ENCODE data around the gene IFRD1.
"Not testable (repeated sequence)": the region's sequence is repeated elsewhere in the genome, so short reads cannot be mapped to it uniquely, and the experiment has no call there.

Gene IFRD1

GRCh38 chr7:112511451-112512202 is 61.4 kb downstream of the IFRD1 start:
- Histone ChIP-seq H3K9me3 (ENCODE audit: insufficient read depth, low read length) (no peaks in the 10 kb centered on the region), H3K36me3 (replicated peaks; ENCODE audit: low read depth, low read length) (no peaks in the 10 kb centered on the region), H3K9ac (ENCODE audit: low read length) (no peak overlapping the region), H3K4me1 (ENCODE audit: low read length) (peaks cover 11% of the 10 kb centered on the region), H3K79me2 (ENCODE audit: low read length) (no peaks in the 10 kb centered on the region), H3K27ac (ENCODE audit: low read length) (no peak overlapping the region), H3K4me3 (ENCODE audit: low read length) (no peak overlapping the region), H3K4me2 (ENCODE audit: low read length) (no peak overlapping the region), H3K27me3 (ENCODE audit: low read depth, low read length) (no peaks in the 10 kb centered on the region), H4K20me1 (ENCODE audit: insufficient read depth, low read length) (no peaks in the 10 kb centered on the region), H2AFZ (ENCODE audit: low read depth, low read length) (no peak overlapping the region)
- no peak for TF ChIP-seq EZH2phosphoT487 (IDR thresholded peaks at IDR 0.05; ENCODE audit: low read depth)
- no peak for TF ChIP-seq CTCF (IDR thresholded peaks at IDR 0.05; ENCODE audit: low read depth, low read length)

- no peak overlapping the region for H2AFZ ChIP-seq (ENCODE audit: low read depth, low read length)
- H3K4me3 ChIP-seq (ENCODE audit: low read length): no peak overlapping the region
- no peaks in the 10 kb centered on the region for H4K20me1 ChIP-seq (ENCODE audit: insufficient read depth, low read length)
- H3K27me3 ChIP-seq (ENCODE audit: low read depth, low read length): peaks cover 5% of the 10 kb centered on the region; the same call in 1 of the 2 replicates
- H3K9ac ChIP-seq (ENCODE audit: low read length): no peak overlapping the region
- TF ChIP-seq CTCF (IDR thresholded peaks at IDR 0.05; ENCODE audit: low read depth, low read length) (no peak), EZH2phosphoT487 (IDR thresholded peaks at IDR 0.05; ENCODE audit: low read depth) (no peak)
- H3K9me3 ChIP-seq (ENCODE audit: insufficient read depth, low read length): no peaks in the 10 kb centered on the region
- no peak overlapping the region for H3K27ac ChIP-seq (ENCODE audit: low read length)
- no peaks in the 10 kb centered on the region for H3K79me2 ChIP-seq (ENCODE audit: low read length)
- H3K36me3 ChIP-seq (replicated peaks; ENCODE audit: low read depth, low read length): no peaks in the 10 kb centered on the region
- H3K4me1 ChIP-seq (ENCODE audit: low read length): peaks cover 11% of the 10 kb centered on the region
- H3K4me2 ChIP-seq (ENCODE audit: low read length): no peak overlapping the region
These were observed 62.4 kb downstream of the IFRD1 start for GRCh38 chr7:112512451-112513210.

GRCh38 chr7:112515989-112516388 is 65.7 kb downstream of the IFRD1 start:
- no peak overlapping the region for H3K9ac ChIP-seq (ENCODE audit: low read length)
- H3K4me2 ChIP-seq (ENCODE audit: low read length): no peak overlapping the region
- H3K4me1 ChIP-seq (ENCODE audit: low read length): no peaks in the 10 kb centered on the region
- H3K9me3 ChIP-seq (ENCODE audit: insufficient read depth, low read length): no peaks in the 10 kb centered on the region
- no peak overlapping the region for H3K4me3 ChIP-seq (ENCODE audit: low read length)
- TF ChIP-seq CTCF (IDR thresholded peaks at IDR 0.05; ENCODE audit: low read depth, low read length): no peak
- no peak for TF ChIP-seq EZH2phosphoT487 (IDR thresholded peaks at IDR 0.05; ENCODE audit: low read depth)
- peaks cover 13% of the 10 kb centered on the region; the same call in 1 of the 2 replicates for H3K27me3 ChIP-seq (ENCODE audit: low read depth, low read length)
- no peak overlapping the region for H2AFZ ChIP-seq (ENCODE audit: low read depth, low read length)
- no peak overlapping the region for H3K27ac ChIP-seq (ENCODE audit: low read length)
- H3K36me3 ChIP-seq (replicated peaks; ENCODE audit: low read depth, low read length): no peaks in the 10 kb centered on the region
- H3K79me2 ChIP-seq (ENCODE audit: low read length): no peaks in the 10 kb centered on the region
- no peaks in the 10 kb centered on the region for H4K20me1 ChIP-seq (ENCODE audit: insufficient read depth, low read length)

- peaks cover 13% of the 10 kb centered on the region; the same call in 1 of the 2 replicates for H3K27me3 ChIP-seq (ENCODE audit: low read depth, low read length)
- not testable (repeated sequence) for H3K9ac ChIP-seq (ENCODE audit: low read length); H3K36me3 ChIP-seq (replicated peaks; ENCODE audit: low read depth, low read length); H2AFZ ChIP-seq (ENCODE audit: low read depth, low read length); H3K4me3 ChIP-seq (ENCODE audit: low read length); H3K79me2 ChIP-seq (ENCODE audit: low read length); H3K9me3 ChIP-seq (ENCODE audit: insufficient read depth, low read length); H4K20me1 ChIP-seq (ENCODE audit: insufficient read depth, low read length); H3K27ac ChIP-seq (ENCODE audit: low read length); H3K4me2 ChIP-seq (ENCODE audit: low read length); H3K4me1 ChIP-seq (ENCODE audit: low read length)
These were observed 66.2 kb downstream of the IFRD1 start for GRCh38 chr7:112516418-112516817.

Data from OCI-LY3 (cell line).